ENCODE results near the gene MPRIP.

- TF ChIP-seq CTCF (IDR thresholded peaks at IDR 0.05; ENCODE audit: poor library complexity) (no peak), EZH2phosphoT487 (IDR thresholded peaks at IDR 0.05; ENCODE audit: low read depth, severe bottlenecking, unreplicated experiment) (no peak), EZH2 (IDR thresholded peaks at IDR 0.05; ENCODE audit: borderline replicate concordance) (no peak)
Measured at GRCh38 chr17:17215575-17215974, 173.3 kb downstream of the MPRIP start.
